ENCODE results near the gene CPLX1. TPM values are rescaled to one million over a fixed set of nuclear protein-coding genes. Genes with fewer than 3 reads are reported as not detected.
"Not testable (repeated sequence)": the region's sequence is repeated elsewhere in the genome, so short reads cannot be mapped to it uniquely, and the experiment has no call there.

The CPLX1 gene
- total and polyA plus RNA-seq, 9 donors: 0.09 to 0.91 (median 0.27) TPM

- Histone ChIP-seq H3K4me1 (ENCODE audit: control insufficient read depth, insufficient read depth, low read length) (peaks cover 10% of the 10 kb centered on the region), H3K36me3 (ENCODE audit: control insufficient read depth, insufficient read depth, low read length) (peaks cover 76% of the 10 kb centered on the region), H3K27ac (ENCODE audit: low read length) (no peak overlapping the region), H3K4me3 (ENCODE audit: low read length) (no peak overlapping the region), H3K27me3 (ENCODE audit: control insufficient read depth, insufficient read depth, low read length) (no peaks in the 10 kb centered on the region), H3K9me3 (replicated peaks; ENCODE audit: control insufficient read depth, low read depth, low read length) (no peaks in the 10 kb centered on the region)
- WGBS (ENCODE audit: insufficient coverage): 80% methylated on average over 9 of the region's 16 CpGs
- no peak for DNase-seq
Observed at GRCh38 chr4:738781-739280, 87.1 kb downstream of the CPLX1 start.

- not testable (repeated sequence) for H3K27ac ChIP-seq (ENCODE audit: low read length); H3K27me3 ChIP-seq (ENCODE audit: control insufficient read depth, insufficient read depth, low read length); DNase-seq; H3K9me3 ChIP-seq (replicated peaks; ENCODE audit: control insufficient read depth, low read depth, low read length); H3K4me3 ChIP-seq (ENCODE audit: low read length)
- H3K36me3 ChIP-seq (ENCODE audit: control insufficient read depth, insufficient read depth, low read length): peaks cover 79% of the 10 kb centered on the region
- 93% methylated on average over 20 of the region's 34 CpGs for WGBS (ENCODE audit: insufficient coverage)
- peaks cover 23% of the 10 kb centered on the region for H3K4me1 ChIP-seq (ENCODE audit: control insufficient read depth, insufficient read depth, low read length)
Observed at GRCh38 chr4:736561-736960, 89.4 kb downstream of the CPLX1 start.

GRCh38 chr4:735583-735982 is 90.3 kb downstream of the CPLX1 start:
- H3K27ac ChIP-seq (ENCODE audit: low read length): no peak overlapping the region
- H3K9me3 ChIP-seq (replicated peaks; ENCODE audit: control insufficient read depth, low read depth, low read length): no peaks in the 10 kb centered on the region
- 97% methylated on average over 7 of the region's 8 CpGs for WGBS (ENCODE audit: insufficient coverage)
- peaks cover 79% of the 10 kb centered on the region for H3K36me3 ChIP-seq (ENCODE audit: control insufficient read depth, insufficient read depth, low read length)
- no peaks in the 10 kb centered on the region for H3K27me3 ChIP-seq (ENCODE audit: control insufficient read depth, insufficient read depth, low read length)
- H3K4me1 ChIP-seq (ENCODE audit: control insufficient read depth, insufficient read depth, low read length): peaks cover 22% of the 10 kb centered on the region
- no peak for DNase-seq
- H3K4me3 ChIP-seq (ENCODE audit: low read length): no peak overlapping the region

Other genes starting within 250 kb of the CPLX1 start
- gene TMEM271, start 249.8 kb downstream of the CPLX1 start, total RNA-seq: 0.04 TPM
- under 1 TPM in 2 of 8 donors, not detected in 6; 0.08 to 0.32 TPM for gene TMEM271, start 249.8 kb downstream of the CPLX1 start, polyA plus RNA-seq (ENCODE audit: insufficient read depth in 1 of 8, insufficient read length in 8 of 8, low replicate concordance in 1 of 8)
- 12.0 TPM for gene PDE6B, start 200.6 kb downstream of the CPLX1 start, total RNA-seq
- gene PDE6B, start 200.6 kb downstream of the CPLX1 start, polyA plus RNA-seq (ENCODE audit: insufficient read depth in 1 of 8, insufficient read length in 8 of 8, low replicate concordance in 1 of 8): 10 to 100 TPM; 10.4 to 20.2 (median 15.0) TPM
- 722 TPM for gene ATP5ME, start 151.9 kb downstream of the CPLX1 start, total RNA-seq
- 100 to 1,000 TPM; 241 to 419 (median 322) TPM for gene ATP5ME, start 151.9 kb downstream of the CPLX1 start, polyA plus RNA-seq (ENCODE audit: insufficient read depth in 1 of 8, insufficient read length in 8 of 8, low replicate concordance in 1 of 8)
- gene MYL5, start 151.6 kb downstream of the CPLX1 start, total RNA-seq: 1,456 TPM
- gene MYL5, start 151.6 kb downstream of the CPLX1 start, polyA plus RNA-seq (ENCODE audit: insufficient read depth in 1 of 8, insufficient read length in 8 of 8, low replicate concordance in 1 of 8): 1,000 to 10,000 TPM in 1 of 8 donors, 100 to 1,000 TPM in 7; 500 to 1,152 (median 687) TPM
- 2.9 TPM for gene SLC49A3, start 137.0 kb downstream of the CPLX1 start, total RNA-seq
- gene SLC49A3, start 137.0 kb downstream of the CPLX1 start, polyA plus RNA-seq (ENCODE audit: insufficient read depth in 1 of 8, insufficient read length in 8 of 8, low replicate concordance in 1 of 8): 10 to 100 TPM in 7 of 8 donors, 1 to 10 TPM in 1; 9.7 to 26.4 (median 17.8) TPM
- 38.9 TPM for gene PCGF3, start 120.3 kb downstream of the CPLX1 start, total RNA-seq
- 10 to 100 TPM; 40.0 to 79.4 (median 56.5) TPM for gene PCGF3, start 120.3 kb downstream of the CPLX1 start, polyA plus RNA-seq (ENCODE audit: insufficient read depth in 1 of 8, insufficient read length in 8 of 8, low replicate concordance in 1 of 8)
- 30.4 TPM for gene GAK, start 106.2 kb upstream of the CPLX1 start, total RNA-seq
- 10 to 100 TPM; 26.4 to 44.0 (median 35.2) TPM for gene GAK, start 106.2 kb upstream of the CPLX1 start, polyA plus RNA-seq (ENCODE audit: insufficient read depth in 1 of 8, insufficient read length in 8 of 8, low replicate concordance in 1 of 8)
- 9.8 TPM for gene TMEM175, start 106.3 kb upstream of the CPLX1 start, total RNA-seq
- gene TMEM175, start 106.3 kb upstream of the CPLX1 start, polyA plus RNA-seq (ENCODE audit: insufficient read depth in 1 of 8, insufficient read length in 8 of 8, low replicate concordance in 1 of 8): 10 to 100 TPM; 15.9 to 22.2 (median 18.8) TPM
- 3.9 TPM for gene DGKQ, start 147.4 kb upstream of the CPLX1 start, total RNA-seq
- gene DGKQ, start 147.4 kb upstream of the CPLX1 start, polyA plus RNA-seq (ENCODE audit: insufficient read depth in 1 of 8, insufficient read length in 8 of 8, low replicate concordance in 1 of 8): 1 to 10 TPM; 4.5 to 7.8 (median 4.7) TPM
- 11.4 TPM for gene IDUA, start 160.9 kb upstream of the CPLX1 start, total RNA-seq
- gene IDUA, start 160.9 kb upstream of the CPLX1 start, polyA plus RNA-seq (ENCODE audit: insufficient read depth in 1 of 8, insufficient read length in 8 of 8, low replicate concordance in 1 of 8): 10 to 100 TPM; 11.5 to 21.0 (median 14.4) TPM
- gene SLC26A1, start 167.3 kb upstream of the CPLX1 start, total RNA-seq: 0.58 TPM
- 1 to 10 TPM; 2.2 to 5.3 (median 3.5) TPM for gene SLC26A1, start 167.3 kb upstream of the CPLX1 start, polyA plus RNA-seq (ENCODE audit: insufficient read depth in 1 of 8, insufficient read length in 8 of 8, low replicate concordance in 1 of 8)
- gene FGFRL1, start 185.5 kb upstream of the CPLX1 start, total RNA-seq: 97.6 TPM
- 100 to 1,000 TPM in 7 of 8 donors, 10 to 100 TPM in 1; 90.4 to 203 (median 170) TPM for gene FGFRL1, start 185.5 kb upstream of the CPLX1 start, polyA plus RNA-seq (ENCODE audit: insufficient read depth in 1 of 8, insufficient read length in 8 of 8, low replicate concordance in 1 of 8)